Muscle layer of duodenum (tissue), 2 donors: ENCODE results near the gene DSN1.

Source experiments
- H3K27ac ChIP-seq: one replicate; pipeline ENCODE4 v1.7.0; 2013; ENCODE audit warnings: mild to moderate bottlenecking, low read length
- H3K27me3 ChIP-seq: one replicate; pipeline ENCODE4 v1.7.0; 2013; ENCODE audit warnings: low read depth, mild to moderate bottlenecking, control low read depth, low read length
- H3K36me3 ChIP-seq, 2 donors: one replicate each; pipeline ENCODE4 v1.7.0; 2013; ENCODE audit warnings: low read length in 2 of 2, control low read depth in 1 of 2, mild to moderate bottlenecking in 1 of 2; ENCODE audit not compliant: insufficient read depth in 2 of 2, control insufficient read depth in 1 of 2
- H3K4me1 ChIP-seq, 2 donors: one replicate each; pipeline ENCODE4 v1.7.0; 2013; ENCODE audit warnings: low read length in 2 of 2, mild to moderate bottlenecking in 2 of 2, control low read depth in 1 of 2, moderate library complexity in 1 of 2; ENCODE audit not compliant: insufficient read depth in 2 of 2, control insufficient read depth in 1 of 2
- H3K4me3 ChIP-seq, 2 donors: one replicate each; pipeline ENCODE4 v1.7.0; 2013; ENCODE audit warnings: low read length in 2 of 2, low read depth in 1 of 2, mild to moderate bottlenecking in 1 of 2
- H3K9me3 ChIP-seq, 2 donors: one replicate each; pipeline ENCODE4 v1.7.0; 2013; ENCODE audit warnings: low read length in 2 of 2, control low read depth in 1 of 2, mild to moderate bottlenecking in 1 of 2; ENCODE audit not compliant: control insufficient read depth in 1 of 2
- donor health status: healthy.

Gene DSN1

DNA sequence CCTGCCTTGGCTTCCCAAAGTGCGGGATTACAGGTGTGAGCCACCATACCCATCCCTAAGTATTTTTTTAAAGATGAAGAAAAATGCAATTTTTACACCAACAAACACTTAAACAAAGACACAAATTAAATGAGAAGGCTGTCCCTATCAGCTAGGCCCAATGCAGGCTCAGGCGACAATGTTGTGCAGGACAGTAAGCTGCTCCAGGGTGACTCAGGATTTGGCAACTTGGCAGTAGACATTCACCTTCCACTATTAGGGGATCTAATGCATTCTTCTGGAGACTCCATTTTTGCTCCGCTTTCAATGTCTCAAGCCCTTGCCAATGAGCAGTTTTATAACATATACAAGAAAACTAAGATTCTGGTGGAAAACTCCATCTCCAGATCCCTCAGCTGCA, 47.4 kb downstream of the DSN1 start:
- Histone ChIP-seq H3K4me3 (no peak overlapping the region), H3K27ac (no peak overlapping the region), H3K9me3 (no peaks in the 10 kb centered on the region), H3K36me3 (no peaks in the 10 kb centered on the region), H3K27me3 (no peaks in the 10 kb centered on the region), H3K4me1 (no peaks in the 10 kb centered on the region)

GRCh38 chr20:36720510-36720909, 53.1 kb downstream of the DSN1 start:
- H3K27ac ChIP-seq: no peak overlapping the region
- H3K36me3 ChIP-seq: peaks cover 0 to 10% of the 10 kb centered on the region in 2 donors
- no peaks in the 10 kb centered on the region for H3K4me1 ChIP-seq
- no peaks in the 10 kb centered on the region for H3K9me3 ChIP-seq
- H3K27me3 ChIP-seq: no peaks in the 10 kb centered on the region
- H3K4me3 ChIP-seq: no peak overlapping the region

DNA sequence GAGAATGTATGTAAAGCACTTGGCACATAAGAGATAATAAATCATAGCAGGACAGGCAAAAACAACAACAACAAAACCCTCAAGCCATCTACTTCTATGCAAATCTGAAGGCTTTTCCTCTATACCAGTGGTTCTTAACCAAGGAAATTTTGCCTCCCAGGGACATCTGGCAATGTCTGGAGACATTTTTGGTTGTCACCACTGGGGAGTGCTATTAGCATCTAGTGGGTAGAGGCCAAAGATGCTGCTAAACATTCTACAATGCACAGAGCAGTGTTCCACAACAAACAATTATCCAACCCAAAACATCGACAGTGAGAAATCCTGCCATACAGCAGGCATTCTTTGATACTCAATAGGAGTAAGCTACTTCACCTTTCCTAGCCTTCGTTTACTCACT, 55.9 kb downstream of the DSN1 start:
- Histone ChIP-seq H3K27ac (no peak overlapping the region), H3K4me3 (no peak overlapping the region), H3K9me3 (no peaks in the 10 kb centered on the region), H3K4me1 (no peaks in the 10 kb centered on the region), H3K36me3 (peaks cover 0 to 10% of the 10 kb centered on the region in 2 donors), H3K27me3 (no peaks in the 10 kb centered on the region)

GRCh38 chr20:36717021-36717420, 56.5 kb downstream of the DSN1 start:
- H3K27ac ChIP-seq: no peak overlapping the region
- peaks cover 0 to 10% of the 10 kb centered on the region in 2 donors for H3K36me3 ChIP-seq
- no peak overlapping the region for H3K4me3 ChIP-seq
- H3K27me3 ChIP-seq: no peaks in the 10 kb centered on the region
- no peaks in the 10 kb centered on the region for H3K4me1 ChIP-seq
- no peaks in the 10 kb centered on the region for H3K9me3 ChIP-seq

DNA sequence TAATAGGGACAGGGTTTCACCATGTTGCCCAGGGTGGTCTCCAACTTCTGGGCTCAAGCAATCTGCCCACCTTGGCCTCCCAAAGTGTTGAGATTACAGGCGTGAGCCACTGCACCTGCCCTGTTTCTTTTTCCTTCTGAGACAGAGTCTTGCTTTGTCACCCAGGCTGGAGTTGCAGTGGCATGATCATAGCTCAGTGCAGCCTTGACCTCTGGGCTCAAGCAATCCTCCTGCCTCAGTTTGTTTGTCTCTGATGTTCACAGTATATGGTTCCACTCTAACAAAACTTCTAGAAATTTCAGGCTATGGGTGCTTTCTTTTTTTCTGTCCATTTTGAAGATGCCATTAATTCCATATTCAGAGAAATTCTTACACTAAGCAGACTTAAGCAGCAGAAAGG, 60.8 kb downstream of the DSN1 start:
- H3K27me3 ChIP-seq: no peaks in the 10 kb centered on the region
- no peaks in the 10 kb centered on the region for H3K9me3 ChIP-seq
- H3K4me1 ChIP-seq: no peaks in the 10 kb centered on the region
- no peaks in the 10 kb centered on the region for H3K36me3 ChIP-seq
- no peak overlapping the region for H3K27ac ChIP-seq
- H3K4me3 ChIP-seq: no peak overlapping the region

- no peak overlapping the region for H3K27ac ChIP-seq
Observed at GRCh38 chr20:36709126-36709525, 64.4 kb downstream of the DSN1 start.

GRCh38 chr20:36703530-36703929, 70.0 kb downstream of the DSN1 start:
- Histone ChIP-seq H3K4me1 (no peaks in the 10 kb centered on the region), H3K27me3 (no peaks in the 10 kb centered on the region), H3K27ac (no peak overlapping the region), H3K4me3 (no peak overlapping the region), H3K36me3 (peaks cover 0 to 14% of the 10 kb centered on the region in 2 donors), H3K9me3 (no peaks in the 10 kb centered on the region)

More at GRCh38 chr20:36709126-36709525, 64.4 kb downstream of the DSN1 start:
- Histone ChIP-seq H3K4me1 (no peaks in the 10 kb centered on the region), H3K9me3 (no peaks in the 10 kb centered on the region), H3K36me3 (peaks cover 0 to 14% of the 10 kb centered on the region in 2 donors), H3K27me3 (no peaks in the 10 kb centered on the region), H3K4me3 (no peak overlapping the region)
